Measurements from ENCODE around the gene RPN1. TPM values are rescaled to one million over a fixed set of nuclear protein-coding genes. Genes with fewer than 3 reads are reported as not detected.
A peak's percentile ranks its signal among the peaks of the same experiment; 100 is the strongest.

The RPN1 gene
- total and polyA plus RNA-seq, 2 of the 13 experiments (the other 11 are each of a cell fraction or from before 2014, with no cell fraction given), result 290 to 342 TPM

DNA sequence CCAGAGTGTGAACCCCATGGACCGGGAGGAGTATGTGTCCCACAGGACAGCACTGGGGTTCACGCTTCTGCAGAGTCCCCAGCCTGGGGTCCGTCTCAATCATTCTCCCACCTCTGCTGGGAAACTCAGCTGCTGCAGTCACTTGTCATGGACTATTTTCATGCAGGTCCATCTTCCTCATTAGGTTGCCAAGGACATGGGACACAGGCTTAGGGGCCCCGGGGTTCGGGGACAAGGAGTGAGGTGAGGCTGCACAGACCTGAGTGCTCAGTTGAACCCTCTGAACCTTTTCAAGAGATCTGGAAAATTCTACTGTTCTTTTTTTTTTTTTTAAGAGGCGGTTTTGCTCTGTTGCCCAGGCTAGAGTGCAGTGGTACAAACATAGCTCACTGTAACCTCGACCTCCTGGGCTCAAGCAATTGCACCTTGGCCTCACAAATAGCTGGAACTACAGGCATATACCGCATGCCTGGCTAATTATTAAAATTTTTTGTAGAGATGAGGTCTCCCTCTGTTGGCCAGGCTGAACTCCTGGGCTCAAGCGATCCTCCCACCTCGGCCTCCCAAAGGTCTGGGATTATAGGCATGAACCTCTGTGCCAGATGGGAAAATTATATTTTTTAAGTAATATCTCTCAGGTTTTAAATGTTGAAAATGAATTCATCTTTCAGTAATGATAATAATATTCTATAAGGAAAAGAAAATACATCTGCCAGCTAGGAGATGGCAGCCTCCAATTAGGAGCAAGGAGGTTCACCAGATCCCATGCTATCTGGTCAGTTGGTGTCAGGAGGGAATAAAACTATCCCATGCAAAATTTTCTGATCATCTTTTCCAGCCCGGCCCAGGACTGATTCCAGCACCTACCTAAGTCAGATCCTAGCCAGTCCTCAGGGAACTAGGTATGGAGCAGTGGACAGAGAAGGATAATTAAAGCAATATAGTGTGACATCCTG is 45.2 kb downstream of the RPN1 start (continued):
- TF ChIP-seq, protein P1, sequence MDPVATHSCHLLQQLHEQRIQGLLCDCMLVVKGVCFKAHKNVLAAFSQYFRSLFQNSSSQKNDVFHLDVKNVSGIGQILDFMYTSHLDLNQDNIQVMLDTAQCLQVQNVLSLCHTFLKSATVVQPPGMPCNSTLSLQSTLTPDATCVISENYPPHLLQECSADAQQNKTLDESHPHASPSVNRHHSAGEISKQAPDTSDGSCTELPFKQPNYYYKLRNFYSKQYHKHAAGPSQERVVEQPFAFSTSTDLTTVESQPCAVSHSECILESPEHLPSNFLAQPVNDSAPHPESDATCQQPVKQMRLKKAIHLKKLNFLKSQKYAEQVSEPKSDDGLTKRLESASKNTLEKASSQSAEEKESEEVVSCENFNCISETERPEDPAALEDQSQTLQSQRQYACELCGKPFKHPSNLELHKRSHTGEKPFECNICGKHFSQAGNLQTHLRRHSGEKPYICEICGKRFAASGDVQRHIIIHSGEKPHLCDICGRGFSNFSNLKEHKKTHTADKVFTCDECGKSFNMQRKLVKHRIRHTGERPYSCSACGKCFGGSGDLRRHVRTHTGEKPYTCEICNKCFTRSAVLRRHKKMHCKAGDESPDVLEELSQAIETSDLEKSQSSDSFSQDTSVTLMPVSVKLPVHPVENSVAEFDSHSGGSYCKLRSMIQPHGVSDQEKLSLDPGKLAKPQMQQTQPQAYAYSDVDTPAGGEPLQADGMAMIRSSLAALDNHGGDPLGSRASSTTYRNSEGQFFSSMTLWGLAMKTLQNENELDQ (CRISPR knock-in tag; IDR thresholded peaks at IDR 0.05; ENCODE audit: borderline replicate concordance), result no peak
- TF ChIP-seq ZSCAN9 (CRISPR knock-in tag; IDR thresholded peaks at IDR 0.05; ENCODE audit: borderline replicate concordance), result 0 out of 2 replicates have a peak, but pooled peaks have one; percentile 14
- TF ChIP-seq ZNF543 (CRISPR knock-in tag; IDR thresholded peaks at IDR 0.05), result 0 out of 2 replicates have a peak, but pooled peaks have one; percentile 40
- 0 out of 2 replicates have a peak, but pooled peaks have one; percentile 18 for TF ChIP-seq ZFY (CRISPR knock-in tag; IDR thresholded peaks at IDR 0.05)
- TF ChIP-seq CEBPG (CRISPR knock-in tag; IDR thresholded peaks at IDR 0.05), result 0 out of 2 replicates have a peak, but pooled peaks have one; percentile 24
- no peak for TF ChIP-seq AGO2 (optimal IDR thresholded peaks at IDR 0.05; ENCODE audit: low read depth, low read length)
- TF ChIP-seq, protein P2, sequence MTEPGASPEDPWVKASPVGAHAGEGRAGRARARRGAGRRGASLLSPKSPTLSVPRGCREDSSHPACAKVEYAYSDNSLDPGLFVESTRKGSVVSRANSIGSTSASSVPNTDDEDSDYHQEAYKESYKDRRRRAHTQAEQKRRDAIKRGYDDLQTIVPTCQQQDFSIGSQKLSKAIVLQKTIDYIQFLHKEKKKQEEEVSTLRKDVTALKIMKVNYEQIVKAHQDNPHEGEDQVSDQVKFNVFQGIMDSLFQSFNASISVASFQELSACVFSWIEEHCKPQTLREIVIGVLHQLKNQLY (CRISPR knock-in tag; IDR thresholded peaks at IDR 0.05), result peak; percentile 84
- peak; percentile 31; the same call in 1 of the 2 replicates for TF ChIP-seq ZNF792 (CRISPR knock-in tag; IDR thresholded peaks at IDR 0.05)
- TF ChIP-seq SALL1 (CRISPR knock-in tag; IDR thresholded peaks at IDR 0.05), result peak; percentile 68
- peak; percentile 56 for TF ChIP-seq HDAC2 (CRISPR knock-in tag; IDR thresholded peaks at IDR 0.05)
- TF ChIP-seq, protein P3, sequence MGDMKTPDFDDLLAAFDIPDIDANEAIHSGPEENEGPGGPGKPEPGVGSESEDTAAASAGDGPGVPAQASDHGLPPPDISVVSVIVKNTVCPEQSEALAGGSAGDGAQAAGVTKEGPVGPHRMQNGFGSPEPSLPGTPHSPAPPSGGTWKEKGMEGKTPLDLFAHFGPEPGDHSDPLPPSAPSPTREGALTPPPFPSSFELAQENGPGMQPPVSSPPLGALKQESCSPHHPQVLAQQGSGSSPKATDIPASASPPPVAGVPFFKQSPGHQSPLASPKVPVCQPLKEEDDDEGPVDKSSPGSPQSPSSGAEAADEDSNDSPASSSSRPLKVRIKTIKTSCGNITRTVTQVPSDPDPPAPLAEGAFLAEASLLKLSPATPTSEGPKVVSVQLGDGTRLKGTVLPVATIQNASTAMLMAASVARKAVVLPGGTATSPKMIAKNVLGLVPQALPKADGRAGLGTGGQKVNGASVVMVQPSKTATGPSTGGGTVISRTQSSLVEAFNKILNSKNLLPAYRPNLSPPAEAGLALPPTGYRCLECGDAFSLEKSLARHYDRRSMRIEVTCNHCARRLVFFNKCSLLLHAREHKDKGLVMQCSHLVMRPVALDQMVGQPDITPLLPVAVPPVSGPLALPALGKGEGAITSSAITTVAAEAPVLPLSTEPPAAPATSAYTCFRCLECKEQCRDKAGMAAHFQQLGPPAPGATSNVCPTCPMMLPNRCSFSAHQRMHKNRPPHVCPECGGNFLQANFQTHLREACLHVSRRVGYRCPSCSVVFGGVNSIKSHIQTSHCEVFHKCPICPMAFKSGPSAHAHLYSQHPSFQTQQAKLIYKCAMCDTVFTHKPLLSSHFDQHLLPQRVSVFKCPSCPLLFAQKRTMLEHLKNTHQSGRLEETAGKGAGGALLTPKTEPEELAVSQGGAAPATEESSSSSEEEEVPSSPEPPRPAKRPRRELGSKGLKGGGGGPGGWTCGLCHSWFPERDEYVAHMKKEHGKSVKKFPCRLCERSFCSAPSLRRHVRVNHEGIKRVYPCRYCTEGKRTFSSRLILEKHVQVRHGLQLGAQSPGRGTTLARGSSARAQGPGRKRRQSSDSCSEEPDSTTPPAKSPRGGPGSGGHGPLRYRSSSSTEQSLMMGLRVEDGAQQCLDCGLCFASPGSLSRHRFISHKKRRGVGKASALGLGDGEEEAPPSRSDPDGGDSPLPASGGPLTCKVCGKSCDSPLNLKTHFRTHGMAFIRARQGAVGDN (CRISPR knock-in tag; IDR thresholded peaks at IDR 0.05), result peak; percentile 46
- no peak for TF ChIP-seq FOXO1 (CRISPR knock-in tag; IDR thresholded peaks at IDR 0.05)
- 0 out of 2 replicates have a peak, but pooled peaks have one; percentile 14 for TF ChIP-seq ZNF230 (CRISPR knock-in tag; IDR thresholded peaks at IDR 0.05)
- peak; percentile 63; the same call in 1 of the 2 replicates for TF ChIP-seq ZNF142 (CRISPR knock-in tag; IDR thresholded peaks at IDR 0.05)
- TF ChIP-seq FOXJ3 (CRISPR knock-in tag; IDR thresholded peaks at IDR 0.05; ENCODE audit: borderline replicate concordance), result 0 out of 2 replicates have a peak, but pooled peaks have one; percentile 19
- peak; percentile 80 for TF ChIP-seq KDM6A (CRISPR knock-in tag; IDR thresholded peaks at IDR 0.05; ENCODE audit: low read depth)

Measured in HepG2 (cell line).